ENCODE measurements around the gene CD9. TPM values are rescaled to one million over a fixed set of nuclear protein-coding genes. Genes with fewer than 3 reads are reported as not detected.

CD9 gene
- polyA plus RNA-seq, 1 of the 3 experiments (the other 2 are of a cell fraction): 76.6 TPM

GRCh38 chr12:6262623-6263022 lies 62.4 kb downstream of the CD9 start:
- Histone ChIP-seq H3K79me2 (ENCODE audit: insufficient read depth) (no peaks in the 10 kb centered on the region), H2AFZ (ENCODE audit: low read depth) (no peak overlapping the region), H3K4me3 (ENCODE audit: low read depth in 2 of 2, low read length in 1 of 2) (no peak overlapping the region), H3K9me2 (no peaks in the 10 kb centered on the region), H3K4me2 (no peak overlapping the region), H3K9me3 (no peaks in the 10 kb centered on the region), H3K27me3 (ENCODE audit: insufficient read depth) (no peaks in the 10 kb centered on the region), H3F3A (replicated peaks; ENCODE audit: insufficient read depth) (no peaks in the 10 kb centered on the region), H3K4me1 (ENCODE audit: control insufficient read depth in 1 of 2, insufficient read depth in 2 of 2, low read depth in 1 of 2, low read length in 1 of 2) (peaks cover 0 to 37% of the 10 kb centered on the region in 2 experiments; a peak in 1 of 4 replicates), H3K27ac (ENCODE audit: low read depth in 2 of 2, low read length in 1 of 2) (peak overlapping the region in 1 of 2 experiments; percentile 39; a peak in 2 of 4 replicates), H4K20me1 (ENCODE audit: insufficient read depth) (no peaks in the 10 kb centered on the region), H3K36me3 (replicated peaks in 1 of 2; ENCODE audit: control insufficient read depth in 1 of 2, insufficient read depth in 2 of 2, low read length in 1 of 2) (no peaks in the 10 kb centered on the region), H3K9ac (no peak overlapping the region)
- TF ChIP-seq NRF1 (IDR thresholded peaks at IDR 0.05; ENCODE audit: low read depth, low read length) (no peak), FOSL2 (IDR thresholded peaks at IDR 0.05; ENCODE audit: borderline replicate concordance, low read depth) (no peak), RFX5 (IDR thresholded peaks at IDR 0.05; ENCODE audit: low read length) (no peak), RXRA (IDR thresholded peaks at IDR 0.05; ENCODE audit: borderline replicate concordance, low read depth) (no peak), EP300 (IDR thresholded peaks at IDR 0.05; ENCODE audit: borderline replicate concordance in 1 of 2, low read depth in 1 of 2, low read length in 1 of 2) (no peak), RAD21 (IDR thresholded peaks at IDR 0.05; ENCODE audit: low read length) (no peak), FOXM1 (IDR thresholded peaks at IDR 0.05; ENCODE audit: low read depth) (no peak), MEF2A (IDR thresholded peaks at IDR 0.05; ENCODE audit: borderline replicate concordance, low read depth) (no peak), CHD2 (IDR thresholded peaks at IDR 0.05; ENCODE audit: low read length, partially characterized antibody) (no peak), ZBTB33 (IDR thresholded peaks at IDR 0.05; ENCODE audit: borderline replicate concordance, low read depth) (no peak), USF2 (IDR thresholded peaks at IDR 0.05; ENCODE audit: borderline replicate concordance, low read depth, low read length) (no peak), JUND (IDR thresholded peaks at IDR 0.05) (no peak), GATA2 (CRISPR knock-in tag; IDR thresholded peaks at IDR 0.05) (no peak), CTCF (IDR thresholded peaks at IDR 0.05) (no peak), USF1 (IDR thresholded peaks at IDR 0.05; ENCODE audit: borderline replicate concordance, low read depth) (no peak), MXI1 (IDR thresholded peaks at IDR 0.05; ENCODE audit: low read depth, low read length) (no peak), EZH2phosphoT487 (IDR thresholded peaks at IDR 0.05; ENCODE audit: borderline replicate concordance, low read depth) (no peak)
- CTCF ChIA-PET: interaction anchor here (0.6 kb wide), 1 partner anchor 60 kb away, joined by 3 read pairs; no protein-coding TSS in a partner anchor
- POLR2A ChIA-PET: no interaction called here
- DNase-seq: no peak
- 49% methylated on average over 2 of the region's 2 CpGs for WGBS (ENCODE audit: low lambda C conversion rate)
